ENCODE data around the gene SUPT6H.
"Not testable (repeated sequence)": the region's sequence is repeated elsewhere in the genome, so short reads cannot be mapped to it uniquely, and the experiment has no call there.

SUPT6H gene

DNA sequence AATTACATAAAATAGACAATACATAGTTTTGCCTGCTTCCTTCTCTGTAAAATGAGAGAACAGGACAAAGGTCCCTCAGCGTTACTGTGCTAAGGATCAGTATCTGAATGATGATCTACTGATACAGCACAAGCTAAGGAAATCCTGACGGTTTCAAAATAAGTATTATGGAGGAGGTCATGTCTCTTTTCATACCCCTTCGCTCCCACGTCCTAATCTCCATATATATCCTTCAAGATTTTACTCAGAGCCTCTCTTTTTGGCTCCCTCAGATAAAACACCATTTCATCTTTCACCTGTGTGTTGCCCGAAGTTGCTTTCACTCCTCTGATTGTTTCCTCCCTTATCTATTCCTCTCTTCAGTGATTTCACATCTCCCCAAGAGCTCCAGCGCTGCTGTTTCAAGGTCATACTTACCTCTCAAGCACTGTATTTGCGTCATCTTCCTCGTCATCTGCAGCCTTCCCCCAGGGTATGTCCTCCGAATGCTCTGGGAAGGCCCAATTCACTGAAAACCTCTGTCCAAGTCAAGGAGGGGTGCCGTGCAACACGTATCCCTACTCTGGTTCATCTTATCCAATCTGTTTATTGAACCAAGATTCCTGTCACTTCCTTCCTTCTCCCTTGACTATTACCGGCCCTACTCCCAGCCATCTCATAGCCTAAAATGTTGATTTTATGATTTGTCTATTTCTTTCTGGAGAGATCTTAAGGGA, 15.8 kb upstream of the SUPT6H start:
- no peak for DNase-seq (ENCODE audit: low read depth in 3 of 3, low spot score in 1 of 3)

GRCh38 chr17:28648698-28649097, 13.3 kb upstream of the SUPT6H start:
- no peak for DNase-seq (ENCODE audit: low read depth in 3 of 3, low spot score in 1 of 3)

- no peak for DNase-seq (ENCODE audit: low read depth in 3 of 3, low spot score in 1 of 3)
These were observed 6.8 kb upstream of the SUPT6H start for GRCh38 chr17:28655160-28655559.

DNA sequence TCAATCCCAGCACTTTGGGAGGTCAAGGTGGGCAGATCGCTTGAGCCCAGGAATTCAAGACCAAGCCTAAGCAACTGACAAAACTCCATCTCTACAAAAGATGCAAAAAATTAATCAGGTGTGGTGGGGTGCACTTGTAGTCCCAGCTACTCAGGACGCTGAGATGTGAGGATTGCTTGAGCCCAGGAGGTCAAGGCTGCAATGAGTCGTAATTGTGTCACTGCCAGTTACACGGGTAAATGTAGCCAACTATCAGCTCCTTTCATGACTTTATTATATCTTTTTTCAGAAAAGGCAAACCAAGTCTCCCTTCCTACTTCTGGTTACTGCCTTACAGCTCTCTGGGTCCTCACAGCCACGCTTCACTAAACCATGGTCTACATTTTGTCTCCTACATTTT, 4.2 kb upstream of the SUPT6H start:
- no peak for DNase-seq (ENCODE audit: low read depth in 3 of 3, low spot score in 1 of 3)

- not testable (repeated sequence) for DNase-seq (ENCODE audit: low read depth in 3 of 3, low spot score in 1 of 3)
These were observed 3.7 kb upstream of the SUPT6H start for GRCh38 chr17:28658342-28658741.

- DNase-seq (ENCODE audit: low read depth in 3 of 3, low spot score in 1 of 3): not testable (repeated sequence)
These were observed 3.1 kb upstream of the SUPT6H start for GRCh38 chr17:28658766-28659496.

DNA sequence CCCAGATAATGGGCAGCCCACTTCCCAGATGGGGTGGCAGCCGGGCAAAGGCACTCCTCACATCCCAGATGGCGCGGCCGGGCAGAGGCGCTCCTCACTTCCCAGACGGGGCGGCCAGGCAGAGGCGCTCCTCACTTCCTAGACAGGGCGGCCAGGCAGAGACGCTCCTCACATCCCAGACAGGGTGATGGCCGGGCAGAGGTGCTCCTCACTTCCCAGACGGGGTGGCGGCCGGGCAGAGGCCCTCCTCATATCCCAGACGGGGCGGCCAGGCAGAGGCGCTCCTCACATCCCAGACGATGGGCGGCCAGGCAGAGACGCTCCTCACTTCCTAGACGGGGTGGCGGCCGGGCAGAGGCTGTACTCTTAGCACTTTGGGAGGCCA, 2.5 kb upstream of the SUPT6H start:
- not testable (repeated sequence) for DNase-seq (ENCODE audit: low read depth in 3 of 3, low spot score in 1 of 3)

DNA sequence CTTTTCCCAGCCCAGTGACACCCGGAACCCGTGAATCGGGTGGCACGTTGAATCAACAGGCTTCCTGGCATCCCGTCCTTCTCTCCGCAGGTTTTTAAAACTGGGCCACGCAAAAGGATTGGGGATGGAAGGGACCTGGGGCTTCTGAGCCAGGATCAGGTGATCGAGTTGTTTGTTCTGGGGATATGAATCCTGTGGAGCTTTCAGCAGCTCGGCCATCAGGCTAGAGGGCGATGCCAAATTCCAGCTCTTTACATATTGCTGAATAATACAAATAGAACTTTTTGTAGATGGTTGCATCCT, 473 bp downstream of the SUPT6H start:
- no peak for DNase-seq (ENCODE audit: low read depth in 3 of 3, low spot score in 1 of 3)

DNA sequence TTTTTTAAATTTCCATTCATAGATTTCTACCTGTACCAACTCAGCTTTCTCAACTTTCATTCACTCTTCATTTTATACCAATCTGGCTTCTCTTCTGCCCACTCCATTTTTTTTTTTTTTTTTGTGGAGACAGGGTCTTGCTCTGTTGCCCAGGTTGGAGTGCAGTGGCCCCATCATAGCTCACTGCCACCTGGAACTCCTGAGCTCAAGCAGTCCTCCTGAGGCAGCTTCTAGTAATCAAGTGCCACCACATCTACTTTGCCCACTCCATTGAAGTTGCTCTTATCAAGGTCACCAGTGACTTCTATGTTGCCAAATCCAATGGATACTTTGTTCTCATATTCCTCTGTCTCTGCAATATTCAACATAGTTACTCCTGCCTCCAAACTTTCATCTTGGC, 1.7 kb downstream of the SUPT6H start:
- DNase-seq (ENCODE audit: low read depth in 3 of 3, low spot score in 1 of 3): no peak

DNA sequence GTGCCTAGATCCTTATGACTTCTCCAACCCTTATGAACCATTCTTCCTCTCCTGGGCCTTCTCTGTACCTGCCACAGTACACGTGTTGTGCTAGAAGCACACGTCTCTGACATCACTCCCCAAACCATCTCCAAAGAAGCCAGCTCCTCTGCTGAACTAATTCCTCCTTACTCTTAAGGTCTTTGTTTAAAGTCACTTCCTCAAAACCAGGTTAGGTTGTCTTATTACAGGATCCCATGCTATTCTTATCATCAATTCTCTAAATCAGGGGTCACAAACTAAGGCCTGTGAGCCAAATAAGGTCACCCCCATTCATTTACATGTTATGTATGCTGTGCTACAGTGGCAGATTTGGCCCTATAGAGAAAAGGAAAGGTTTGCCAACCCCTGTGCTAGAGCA, 4.0 kb downstream of the SUPT6H start:
- no peak for DNase-seq (ENCODE audit: low read depth in 3 of 3, low spot score in 1 of 3)

DNA sequence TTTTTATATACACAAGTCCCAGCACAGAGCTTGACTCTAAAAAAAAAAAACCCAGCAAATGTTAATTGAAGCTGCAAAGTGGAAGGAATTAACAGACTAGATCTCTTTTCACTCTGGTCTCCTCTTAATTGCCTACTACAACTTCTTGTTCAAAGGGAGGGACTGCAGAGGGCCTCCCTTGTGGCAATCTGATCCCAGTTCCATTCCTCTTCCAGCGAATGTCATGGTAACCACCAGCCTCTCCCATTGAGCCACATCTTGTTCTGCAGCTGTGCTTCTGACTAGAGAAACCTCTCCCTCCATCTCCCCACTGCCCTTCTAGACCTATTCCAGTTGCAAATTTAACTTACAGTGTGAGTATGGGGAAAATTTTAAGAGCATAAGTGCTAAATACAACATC, 5.9 kb downstream of the SUPT6H start:
- DNase-seq (ENCODE audit: low read depth in 3 of 3, low spot score in 1 of 3): no peak

GRCh38 chr17:28669918-28670317, 7.9 kb downstream of the SUPT6H start:
- DNase-seq (ENCODE audit: low read depth in 3 of 3, low spot score in 1 of 3): no peak

GRCh38 chr17:28675490-28675889, 13.5 kb downstream of the SUPT6H start:
- no peak for DNase-seq (ENCODE audit: low read depth in 3 of 3, low spot score in 1 of 3)

GRCh38 chr17:28675980-28676379, 14.0 kb downstream of the SUPT6H start:
- DNase-seq (ENCODE audit: low read depth in 3 of 3, low spot score in 1 of 3): no peak

GRCh38 chr17:28682655-28683054, 20.6 kb downstream of the SUPT6H start:
- no peak for DNase-seq (ENCODE audit: low read depth in 3 of 3, low spot score in 1 of 3)

DNA sequence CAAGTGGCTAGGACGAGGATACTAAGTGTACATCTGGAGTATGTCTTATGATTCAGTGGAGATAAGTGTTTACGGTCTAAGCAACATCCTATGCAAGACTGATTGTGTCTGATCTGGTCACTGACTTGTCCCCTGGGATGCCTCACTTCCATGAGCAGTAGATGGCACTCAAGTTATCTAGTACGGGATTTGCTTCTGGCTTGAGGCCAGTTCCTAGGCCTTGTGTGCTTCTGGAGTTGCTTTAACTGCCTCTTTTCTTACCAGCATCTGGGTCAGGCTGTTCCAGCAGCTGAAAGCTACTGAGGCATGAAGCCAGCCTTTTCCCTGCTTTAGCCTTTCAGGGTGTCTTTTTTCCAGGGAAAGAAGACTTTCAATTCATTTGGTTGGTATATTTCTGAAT, 23.0 kb downstream of the SUPT6H start:
- DNase-seq (ENCODE audit: low read depth in 3 of 3, low spot score in 1 of 3): no peak

DNA sequence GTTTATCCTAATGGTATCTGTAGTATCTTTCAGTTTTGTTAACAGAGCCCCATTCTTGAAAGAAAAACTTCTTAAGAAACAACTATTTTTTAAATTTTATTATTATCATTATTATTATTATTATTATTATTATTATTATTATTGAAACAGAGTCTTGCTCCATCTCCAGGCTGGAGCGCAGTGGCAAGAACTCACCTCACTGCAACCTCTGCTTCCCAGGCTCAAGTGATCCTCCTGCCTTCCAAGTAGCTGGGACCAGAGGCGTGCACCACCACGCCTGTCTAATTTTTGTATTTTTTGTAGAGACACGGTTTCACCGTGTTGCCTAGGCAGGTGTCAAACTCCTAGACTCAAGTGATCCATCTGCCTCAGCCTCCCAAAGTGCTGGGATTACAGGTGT, 23.4 kb downstream of the SUPT6H start:
- no peak for DNase-seq (ENCODE audit: low read depth in 3 of 3, low spot score in 1 of 3)

DNA sequence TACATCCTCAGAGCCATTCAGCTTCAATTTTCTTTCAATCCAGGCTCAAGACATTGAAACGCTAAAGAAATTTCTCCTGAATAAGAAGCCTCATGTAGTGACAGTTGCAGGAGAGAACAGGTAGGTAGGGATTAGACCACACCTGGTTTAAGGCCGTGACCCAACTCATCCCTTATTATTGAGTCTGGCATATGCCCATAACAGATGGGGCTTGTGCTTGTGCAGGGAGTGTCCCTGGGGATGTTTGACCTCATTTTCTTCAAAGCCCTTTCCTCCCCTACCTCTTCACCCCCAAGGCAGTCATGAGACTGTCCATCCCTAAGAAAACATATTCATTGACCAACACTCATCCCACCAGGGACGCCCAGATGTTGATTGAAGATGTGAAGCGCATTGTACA, 24.3 kb downstream of the SUPT6H start:
- DNase-seq (ENCODE audit: low read depth in 3 of 3, low spot score in 1 of 3): no peak

DNA sequence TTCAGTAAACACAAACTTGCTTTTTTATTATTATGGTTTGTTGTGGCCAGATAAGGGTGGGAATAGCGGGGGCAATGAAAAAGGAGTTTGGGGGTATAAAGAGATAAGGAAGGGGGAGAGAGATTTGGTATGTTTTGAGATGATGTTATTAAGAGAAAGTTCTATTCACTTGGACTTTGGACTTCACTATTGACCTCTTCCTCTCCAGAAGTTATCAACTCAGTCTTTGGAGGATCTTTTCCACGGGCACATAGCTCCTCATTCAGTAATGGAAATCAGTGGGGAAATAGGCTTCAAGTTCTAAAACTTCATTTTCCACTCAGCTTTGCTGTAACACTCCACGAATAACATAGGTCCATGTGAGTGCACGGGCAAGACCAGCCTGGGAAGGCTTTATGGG, 26.5 kb downstream of the SUPT6H start:
- no peak for DNase-seq (ENCODE audit: low read depth in 3 of 3, low spot score in 1 of 3)

GRCh38 chr17:28689011-28689410, 27.0 kb downstream of the SUPT6H start:
- no peak for DNase-seq (ENCODE audit: low read depth in 3 of 3, low spot score in 1 of 3)

- no peak for DNase-seq (ENCODE audit: low read depth in 3 of 3, low spot score in 1 of 3)
These were observed 31.9 kb downstream of the SUPT6H start for GRCh38 chr17:28693869-28694268.

GRCh38 chr17:28698253-28698941, 36.4 kb downstream of the SUPT6H start:
- DNase-seq (ENCODE audit: low read depth in 3 of 3, low spot score in 1 of 3): no peak
